NCI-H526 (cell line): ENCODE data around the gene DBH.
A peak's percentile ranks its signal among the peaks of the same experiment; 100 is the strongest.

Experiments used
- DNase-seq, 2 experiments: peaks; one replicate each; lab custom pipeline; 2025; lab: John Stamatoyannopoulos, UW

Gene DBH

DNA sequence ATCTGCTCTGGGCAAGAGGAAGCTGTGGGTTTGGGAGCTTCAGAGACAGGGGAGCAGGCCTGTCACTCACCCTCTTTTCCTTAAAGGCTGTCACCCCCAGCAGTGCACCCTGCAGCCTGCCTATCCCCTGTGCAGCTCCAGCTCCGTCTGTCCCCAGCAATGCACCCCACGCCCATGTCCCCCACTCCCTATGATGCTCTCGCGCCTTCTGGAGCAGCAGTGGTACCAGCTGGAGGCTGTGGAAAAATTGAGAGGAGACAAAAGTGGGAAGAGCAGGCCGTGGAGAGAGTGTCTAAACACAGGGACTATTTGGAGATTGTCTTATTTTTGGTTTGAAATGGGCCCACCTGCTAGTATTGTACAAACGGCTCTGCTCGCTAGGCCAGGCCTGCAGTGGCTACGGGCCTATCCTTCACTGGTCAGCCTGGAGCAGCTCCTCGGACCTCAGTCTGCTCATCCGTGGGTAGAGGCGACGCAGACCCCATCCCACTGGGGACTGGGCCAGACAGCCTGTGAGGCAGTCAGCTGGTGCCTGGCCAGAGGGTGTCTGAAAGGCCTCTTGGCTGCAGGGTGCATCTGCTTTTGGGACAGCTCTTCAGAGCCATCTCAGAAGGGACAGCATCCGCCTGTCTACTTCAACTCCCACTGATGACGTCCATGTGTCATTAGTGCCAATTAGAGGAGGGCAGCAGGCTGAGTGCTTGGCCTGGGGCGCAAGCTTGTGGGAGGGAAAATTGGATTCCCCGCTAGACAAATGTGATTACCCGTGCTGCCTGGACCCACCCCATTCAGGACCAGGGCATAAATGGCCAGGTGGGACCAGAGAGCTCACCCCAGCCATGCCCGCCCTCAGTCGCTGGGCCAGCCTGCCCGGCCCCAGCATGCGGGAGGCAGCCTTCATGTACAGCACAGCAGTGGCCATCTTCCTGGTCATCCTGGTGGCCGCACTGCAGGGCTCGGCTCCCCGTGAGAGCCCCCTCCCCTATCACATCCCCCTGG, at the start of gene DBH:
Gene DBH (plus strand): TSS at position 831 of the 999 bp plus-strand sequence. CDS start 9 bp downstream, at position 840.
- DNase-seq: no peak

DNA sequence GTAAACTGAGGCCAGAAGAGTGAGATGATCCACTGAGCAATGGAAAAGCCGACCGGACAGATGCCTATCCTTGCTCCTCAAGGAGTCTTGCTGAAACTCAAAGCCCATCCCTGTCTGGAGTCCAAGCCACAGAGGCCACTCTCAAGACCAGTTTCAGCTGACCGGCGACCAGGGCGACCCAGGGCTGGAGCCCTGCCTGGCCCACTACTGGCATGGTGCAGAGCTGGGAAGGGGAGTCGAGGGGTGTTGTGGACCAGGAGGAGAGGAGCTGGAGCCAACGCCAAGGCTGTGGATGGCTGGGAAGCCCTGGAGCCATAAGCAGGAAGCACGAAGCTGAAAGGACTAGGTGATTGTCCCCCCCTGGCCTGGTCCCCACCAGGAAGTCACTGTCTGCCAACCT, 49.1 kb upstream of the DBH start:
- no peak for DNase-seq

DNA sequence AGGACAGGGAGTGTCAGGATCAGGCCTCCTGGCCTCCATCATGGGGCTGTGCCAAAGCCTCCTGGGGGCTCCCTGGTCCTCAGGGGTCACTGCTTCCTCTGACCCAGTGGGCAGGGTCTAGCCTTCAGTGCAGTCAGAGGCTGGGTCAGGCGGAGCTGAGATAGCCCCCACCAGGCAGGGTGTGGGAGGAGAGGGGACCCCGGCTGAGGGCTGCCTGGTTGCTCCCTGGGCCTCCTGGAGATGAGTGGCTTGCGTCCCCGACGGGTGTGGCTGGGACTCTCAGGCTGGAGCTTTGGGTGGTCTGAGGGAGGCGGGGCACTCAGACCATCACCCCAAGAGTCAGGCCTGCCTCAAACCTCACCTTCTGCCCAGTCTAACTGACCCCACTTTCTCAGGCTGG, 48.7 kb upstream of the DBH start:
- no peak for DNase-seq

- DNase-seq: no peak
Observed at GRCh38 chr9:133589454-133590227, 46.5 kb upstream of the DBH start.

GRCh38 chr9:133590231-133590855, 45.8 kb upstream of the DBH start:
- DNase-seq: no peak

DNA sequence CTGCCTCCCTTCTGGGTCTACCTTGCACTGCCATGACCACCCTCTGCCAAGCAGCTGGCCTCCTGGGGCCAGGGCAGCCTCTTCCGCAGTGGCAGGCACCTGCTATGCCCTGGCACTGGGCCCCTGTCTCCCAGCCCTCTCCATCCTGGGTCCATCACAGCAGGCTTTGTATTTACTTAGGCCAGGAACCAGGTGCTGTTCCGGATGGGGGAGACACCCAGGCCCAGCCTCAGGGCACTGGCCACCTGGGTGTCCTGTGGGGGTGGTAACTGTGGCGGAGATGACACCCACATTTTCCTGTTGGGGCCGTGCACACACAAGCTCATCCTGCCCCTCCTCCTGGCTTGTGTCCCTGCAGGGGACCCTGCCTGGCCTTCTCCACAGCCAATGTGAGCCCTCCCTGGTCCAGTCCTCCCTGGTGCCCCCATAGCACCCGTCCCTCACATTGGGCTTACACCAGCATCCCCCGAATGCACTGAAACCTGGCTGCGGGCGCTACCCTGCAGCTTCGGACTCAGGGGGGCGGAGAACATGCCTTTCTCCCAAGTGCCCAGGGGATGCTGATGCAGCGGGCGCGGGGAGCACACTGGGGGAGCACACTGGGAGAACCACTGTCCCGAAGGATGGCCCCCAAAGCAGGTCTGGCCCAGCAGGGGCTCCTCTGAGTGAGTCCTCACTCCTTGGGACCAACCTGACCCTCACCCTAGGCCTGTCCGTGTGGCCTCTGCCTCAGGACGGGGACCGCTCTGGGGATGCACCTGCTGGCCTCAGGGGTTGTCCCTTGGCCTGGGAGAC, 44.9 kb upstream of the DBH start:
- no peak for DNase-seq

GRCh38 chr9:133591985-133592384, 44.2 kb upstream of the DBH start:
- DNase-seq: no peak

DNA sequence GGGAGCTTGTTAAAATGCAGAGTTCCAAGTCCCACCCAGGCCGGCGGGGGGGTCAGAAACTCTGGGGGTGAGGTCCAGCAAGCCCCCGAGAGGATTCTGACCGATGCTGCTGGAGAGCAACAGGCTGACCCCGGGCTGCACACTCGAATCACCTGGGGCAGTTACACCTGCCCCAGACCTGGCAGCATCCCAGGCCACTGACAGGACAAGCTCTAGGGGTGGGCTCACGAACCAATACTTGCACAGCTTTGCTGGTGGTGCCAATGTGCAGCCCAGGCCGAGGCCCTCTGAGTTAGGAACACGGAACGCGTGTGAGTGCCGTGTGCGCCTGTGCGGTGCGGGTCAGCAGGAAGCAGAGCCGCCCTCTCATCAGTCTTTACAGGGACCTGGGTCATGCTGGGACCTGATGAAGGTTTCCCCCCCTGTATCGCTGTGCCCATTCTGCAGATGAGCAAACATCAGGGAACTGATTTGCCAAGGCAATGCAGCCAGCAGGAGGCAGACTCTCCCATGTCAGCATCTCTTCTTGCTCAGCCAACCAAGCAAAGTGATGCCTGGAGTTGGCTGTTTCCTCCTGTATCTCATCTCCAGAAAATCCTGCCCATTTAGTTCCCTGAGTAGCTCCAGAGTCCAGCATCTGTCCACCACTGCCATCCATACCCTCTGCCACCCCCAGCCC, 43.3 kb upstream of the DBH start:
- peak in 1 of 2 experiments; percentile 9 for DNase-seq

DNA sequence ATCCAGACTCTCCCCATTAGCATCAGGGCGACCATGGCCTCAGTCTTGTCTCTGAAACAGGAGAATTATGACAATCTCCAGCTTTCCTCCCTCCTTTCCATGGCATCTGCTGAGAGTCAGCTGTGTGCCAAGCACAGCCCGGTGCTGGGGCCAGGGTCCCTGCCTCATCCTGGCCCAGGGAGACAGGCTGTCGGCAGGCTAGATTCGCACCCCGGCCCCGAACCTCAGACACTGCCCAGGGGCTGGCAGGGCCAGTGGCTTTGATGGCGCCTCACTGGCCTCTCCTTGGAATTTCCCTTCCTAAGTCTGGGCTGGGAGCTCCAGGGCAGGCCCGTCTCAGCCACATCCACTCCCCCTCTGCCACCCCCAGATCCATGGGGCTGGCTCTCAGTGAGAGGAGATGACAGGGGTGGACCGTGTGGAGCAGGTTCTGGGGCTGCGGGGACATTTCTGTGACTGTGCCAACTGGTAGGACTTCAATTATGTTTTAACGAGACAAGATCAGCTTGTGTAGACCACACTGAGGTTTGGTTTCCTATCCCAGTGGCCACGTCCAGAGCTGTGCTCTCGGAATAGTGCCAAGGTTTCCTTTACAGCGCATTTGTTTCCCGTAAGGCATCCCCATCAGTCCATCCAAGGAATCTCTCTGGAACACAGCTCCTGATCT, 42.4 kb upstream of the DBH start:
- DNase-seq: no peak

- DNase-seq: no peak
Observed at GRCh38 chr9:133594310-133594709, 41.9 kb upstream of the DBH start.

- DNase-seq: no peak
Observed at GRCh38 chr9:133595910-133596309, 40.3 kb upstream of the DBH start.

DNA sequence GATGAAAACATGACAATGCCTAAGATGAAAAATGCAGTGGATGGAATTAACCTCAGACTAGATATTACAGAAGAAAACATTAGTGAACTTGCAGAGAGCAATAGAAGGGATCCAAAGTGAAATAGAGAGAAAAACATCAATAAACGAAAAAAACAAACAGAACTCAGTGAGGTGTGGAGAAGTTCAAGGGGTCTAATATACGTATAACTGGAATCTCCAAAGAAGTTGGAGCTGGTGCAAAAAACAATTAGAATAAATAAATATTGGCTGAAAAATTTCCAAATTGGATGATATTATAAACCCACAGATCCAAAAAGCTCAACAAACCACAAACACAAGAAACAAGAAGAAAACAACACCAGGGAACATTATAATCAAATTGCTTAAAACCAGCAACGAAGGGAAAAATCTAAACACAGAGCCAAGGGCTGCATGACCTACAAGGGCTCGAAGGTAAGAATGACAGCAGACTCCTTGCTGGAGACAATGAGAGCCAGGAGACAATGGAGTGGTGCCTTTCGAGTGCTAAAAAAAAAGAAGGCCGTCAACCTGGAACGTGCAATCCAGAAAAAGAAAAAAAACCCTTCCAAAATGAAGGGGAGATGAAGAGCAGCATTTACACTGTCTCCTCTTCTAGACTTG, 38.7 kb upstream of the DBH start:
- no peak for DNase-seq

DNA sequence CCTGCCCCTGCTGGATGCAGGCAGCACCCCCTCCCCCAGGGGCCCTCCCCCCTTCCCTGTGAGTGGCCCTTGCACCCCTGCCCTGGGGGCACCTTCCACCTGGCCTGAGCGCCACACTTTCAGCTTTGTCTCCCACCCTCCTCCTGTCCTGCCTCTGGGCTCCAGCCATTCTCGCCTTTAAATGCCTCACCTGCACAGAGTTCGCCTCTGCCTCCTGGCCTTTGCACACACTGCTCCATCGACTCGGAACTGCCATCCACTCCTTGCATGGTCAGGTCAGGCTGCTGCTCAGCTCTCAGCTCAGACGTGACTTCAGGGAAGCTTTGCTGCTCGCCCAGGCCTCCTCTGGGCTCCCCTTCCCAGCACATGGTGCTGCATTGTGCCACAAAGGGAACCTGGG, 37.2 kb upstream of the DBH start:
- no peak for DNase-seq

DNA sequence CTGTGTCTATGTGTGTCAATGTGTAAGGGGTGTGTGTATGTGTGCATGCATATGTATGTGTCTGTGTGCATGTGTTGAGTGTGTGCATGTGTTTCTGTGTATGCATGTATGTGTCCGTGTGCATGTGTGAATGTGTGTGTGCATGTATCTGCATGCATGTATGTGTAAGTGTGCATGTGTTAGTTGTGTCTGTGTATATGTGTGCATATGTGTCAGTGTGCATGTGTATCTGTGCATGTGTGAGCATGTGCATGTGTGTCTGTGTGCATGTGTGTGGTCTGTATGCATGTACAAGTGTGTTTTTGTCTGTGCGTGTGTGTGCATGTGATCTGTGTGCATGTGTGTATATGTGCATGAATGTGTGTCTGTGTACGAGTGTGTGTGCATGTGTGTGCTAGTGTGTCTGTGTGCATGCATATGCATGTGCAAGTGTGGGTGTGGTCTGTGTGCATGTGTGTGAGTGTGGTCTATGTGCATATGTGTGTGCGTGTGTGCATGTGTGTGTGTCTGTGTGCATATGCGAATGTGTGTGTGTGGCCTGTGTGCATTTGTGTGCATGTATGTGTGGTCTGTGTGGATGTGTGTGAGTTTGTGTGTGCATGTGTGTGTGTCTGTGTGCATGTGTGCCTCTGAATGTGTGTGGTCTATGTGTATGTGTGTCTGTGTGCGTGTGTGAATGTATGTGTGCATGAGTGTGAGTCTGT, 36.5 kb upstream of the DBH start:
- no peak for DNase-seq

- DNase-seq: no peak
Observed at GRCh38 chr9:133600739-133601138, 35.4 kb upstream of the DBH start.

- no peak for DNase-seq
Observed at GRCh38 chr9:133601746-133602145, 34.4 kb upstream of the DBH start.

- DNase-seq: no peak
Observed at GRCh38 chr9:133602277-133602676, 33.9 kb upstream of the DBH start.

DNA sequence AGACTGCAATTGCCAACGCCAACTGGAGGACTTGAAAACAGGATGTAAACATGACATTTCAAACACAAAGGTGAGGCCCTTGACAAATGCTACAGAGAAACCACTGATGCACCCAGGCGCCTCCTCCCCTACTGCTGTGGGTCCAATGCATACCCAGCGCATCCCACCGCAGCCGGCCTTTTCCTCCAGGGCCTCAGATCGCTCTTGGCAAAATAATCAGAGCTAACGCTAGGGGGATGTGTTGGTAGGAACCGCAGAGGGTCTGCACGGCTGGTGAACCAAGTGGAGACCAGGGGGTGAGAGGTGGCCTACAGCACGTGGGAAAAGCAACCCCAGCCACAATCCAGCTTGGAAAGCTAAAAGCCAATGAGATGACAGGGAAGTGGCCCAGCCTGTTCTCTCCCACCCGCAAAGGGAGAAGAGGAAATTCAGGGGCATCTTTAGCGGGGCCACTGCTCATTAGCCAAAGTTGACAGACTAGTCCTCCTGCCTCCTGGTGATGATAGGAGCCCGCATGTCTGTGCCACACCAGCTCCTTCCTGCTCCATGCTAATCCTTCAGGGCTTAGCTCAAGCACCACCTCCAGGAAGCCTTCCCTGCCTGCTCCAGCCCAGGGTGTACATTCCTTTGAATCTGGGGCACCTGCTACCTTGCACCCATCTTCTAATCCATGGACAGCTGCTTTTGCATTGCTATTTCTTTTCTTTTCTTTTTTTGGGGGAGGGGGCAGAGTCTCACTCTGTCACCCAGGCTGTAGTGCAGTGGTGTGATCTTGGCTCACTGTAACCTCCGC, 32.8 kb upstream of the DBH start:
- no peak for DNase-seq

DNA sequence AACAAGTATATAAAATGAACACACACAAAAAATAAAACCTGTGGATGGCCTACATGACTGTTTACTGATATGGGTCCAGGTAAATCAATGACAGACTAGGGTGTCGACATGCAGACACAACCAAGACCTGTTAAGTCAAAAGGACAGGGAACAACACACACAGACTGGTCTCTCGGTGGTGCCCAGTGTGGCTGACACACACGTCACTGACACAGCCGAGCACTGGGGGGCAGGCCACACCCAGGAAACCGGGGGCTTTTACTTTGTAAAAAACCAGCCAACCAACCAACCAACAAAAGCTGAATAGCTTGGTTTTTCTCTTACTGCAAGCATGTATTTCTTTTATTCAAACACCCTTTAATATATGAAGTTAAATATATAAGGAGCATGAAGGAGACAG, 31.9 kb upstream of the DBH start:
- no peak for DNase-seq
